Endothelial cell of umbilical vein (primary cell): ENCODE data around the gene TTC29. TPM values are rescaled to one million over a fixed set of nuclear protein-coding genes. Genes with fewer than 3 reads are reported as not detected.

Experiments used
- BruUV-seq: library from RNA; stranded (reverse); fragments of 400-500 nt; replicated peaks from 2 replicates; lab custom pipeline; 2021; lab: Mats Ljungman, UMichigan
- CTCF ChIA-PET: fragments of 300-600, 350-600 bp; sonication (Branson Sonifier 250); formaldehyde crosslinking; loops from one replicate; lab custom pipeline; 2021; ENCODE audit warnings: antibody characterized with exemption, inconsistent platforms; lab: Charles Lee
- POLR2A ChIA-PET: fragments of 300-600, 350-600 bp; sonication (Branson Sonifier 250); formaldehyde crosslinking; loops from one replicate; lab custom pipeline; 2021; ENCODE audit warnings: antibody characterized with exemption, inconsistent platforms; lab: Charles Lee
- DNase-seq: peaks from one replicate; pipeline ENCODE4 v3.0.0-alpha.2; 2011; ENCODE audit warnings: low read depth, low spot score
- FAIRE-seq: peaks from 2 replicates; lab custom pipeline; 2011; peaks lifted over from hg19 to GRCh38; lab: Jason Lieb, UNC
- H2AFZ ChIP-seq: 2 replicates; pipeline ENCODE4 v1.6.0; 2012; ENCODE audit warnings: low read depth, low read length, control low read depth, inconsistent platforms
- H3K27ac ChIP-seq: 2 replicates; pipeline ENCODE4 v1.5.1; 2011; ENCODE audit warnings: low read depth, mild to moderate bottlenecking, control low read depth, low read length, moderate library complexity; ENCODE audit not compliant: insufficient read depth
- H3K27me3 ChIP-seq, 2 experiments: 2 replicates each; pipeline versions ENCODE4 v1.6.0 to v1.6.1; 2011; ENCODE audit warnings: low read length in 2 of 2, mixed read lengths in 1 of 2; ENCODE audit not compliant: control insufficient read depth in 2 of 2, insufficient read depth in 2 of 2
- H3K36me3 ChIP-seq, 2 experiments: 2 replicates in 1 of 2; 3 replicates in 1 of 2; pipeline ENCODE4 v1.5.1; 2011; ENCODE audit warnings: low read length in 2 of 2, mild to moderate bottlenecking in 1 of 2, moderate library complexity in 1 of 2; ENCODE audit not compliant: control insufficient read depth in 2 of 2, insufficient read depth in 2 of 2; ENCODE audit errors: extremely low read depth in 1 of 2
- H3K4me1 ChIP-seq: 3 replicates; pipeline ENCODE4 v1.5.1; 2011; ENCODE audit warnings: mild to moderate bottlenecking, low read length; ENCODE audit not compliant: control insufficient read depth, insufficient read depth; ENCODE audit errors: extremely low read depth
- H3K4me2 ChIP-seq: 2 replicates; pipeline ENCODE4 v1.6.1; 2011; ENCODE audit warnings: low read length, control low read depth, mixed read lengths; ENCODE audit not compliant: insufficient read depth
- H3K4me3 ChIP-seq, 3 experiments: fragments of 200-600 bp in 1 of 3; sonication (generic), shearing (Covaris generic) in 1 of 3; replicated peaks in 1 of 3; 2 replicates each; pipeline ENCODE4 v1.5.1; 2011 to 2016; ENCODE audit warnings: control low read depth in 3 of 3, low read length in 3 of 3, mild to moderate bottlenecking in 2 of 3, inconsistent platforms in 1 of 3, low read depth in 1 of 3, moderate library complexity in 1 of 3; ENCODE audit not compliant: insufficient read depth in 1 of 3
- H3K79me2 ChIP-seq: 2 replicates; pipeline ENCODE4 v1.6.0; 2012; ENCODE audit warnings: low read length, inconsistent platforms; ENCODE audit not compliant: control insufficient read depth, insufficient read depth
- H3K9ac ChIP-seq: replicated peaks from 2 replicates; pipeline ENCODE3; 2011; ENCODE audit warnings: low read length, control low read depth; ENCODE audit not compliant: insufficient read depth; ENCODE audit errors: extremely low read depth
- H3K9me1 ChIP-seq: replicated peaks from 3 replicates; pipeline ENCODE4 v1.6.0; 2011; ENCODE audit warnings: mild to moderate bottlenecking, low read length; ENCODE audit not compliant: control insufficient read depth, insufficient read depth; ENCODE audit errors: extremely low read depth
- H3K9me3 ChIP-seq: replicated peaks from 2 replicates; pipeline ENCODE4 v1.5.1; 2012; ENCODE audit warnings: low read length, inconsistent platforms; ENCODE audit not compliant: control insufficient read depth, insufficient read depth
- H4K20me1 ChIP-seq: replicated peaks from 2 replicates; pipeline ENCODE3; 2011; ENCODE audit warnings: mild to moderate bottlenecking, low read length; ENCODE audit not compliant: control insufficient read depth, insufficient read depth; ENCODE audit errors: extremely low read depth
- EZH2 ChIP-seq: IDR thresholded peaks from 2 replicates; pipeline ENCODE4 v1.6.1; 2012; ENCODE audit warnings: borderline replicate concordance, low read depth, mild to moderate bottlenecking, moderate library complexity, low read length, inconsistent platforms; ENCODE audit not compliant: severe bottlenecking
- FOS ChIP-seq: IDR thresholded peaks from 2 replicates; pipeline ENCODE4 v1.6.1; 2011; ENCODE audit warnings: mild to moderate bottlenecking, low read length, moderate library complexity, borderline replicate concordance; ENCODE audit not compliant: insufficient read depth
- GATA2 ChIP-seq: IDR thresholded peaks from 2 replicates; pipeline ENCODE4 v1.7.0; 2011; ENCODE audit warnings: low read depth, mild to moderate bottlenecking, moderate library complexity, mixed read lengths, low read length; ENCODE audit not compliant: insufficient read length, insufficient read depth
- JUN ChIP-seq: IDR thresholded peaks from 2 replicates; pipeline ENCODE4 v1.6.1; 2011; ENCODE audit warnings: borderline replicate concordance, low read depth; ENCODE audit not compliant: insufficient read length, insufficient read depth
- MYC ChIP-seq: IDR thresholded peaks from one replicate; pipeline ENCODE4 v1.6.1; 2011; ENCODE audit warnings: mild to moderate bottlenecking, low read depth, low read length
- POLR2A ChIP-seq: IDR thresholded peaks from 2 replicates; pipeline ENCODE4 v1.6.1; 2012; ENCODE audit warnings: low read depth, mild to moderate bottlenecking, control low read depth, low read length
- POLR2AphosphoS5 ChIP-seq: IDR thresholded peaks from 2 replicates; pipeline ENCODE4 v1.6.1; 2012; ENCODE audit warnings: low read depth, mild to moderate bottlenecking, control low read depth, low read length, moderate library complexity; ENCODE audit not compliant: insufficient read depth
- dilution Hi-C: fragments of 300-500 bp; cut with MboI; formaldehyde crosslinking; loops from one replicate; pipeline ENCODE4 v1.15.0; 2019; ENCODE audit warnings: low sequenced_read_pairs; ENCODE audit not compliant: extremely low pct_ligation_motif_present
- intact Hi-C: fragments of 100-400 bp; cut with micrococcal nuclease; formaldehyde crosslinking; loops from one replicate; pipeline ENCODE4 v1.10.0; 2022
- polyA plus RNA-seq, 4 experiments: library from polyadenylated mRNA; depleted of rRNA in 3 of 4; stranded (reverse) in 3 of 4; unstranded in 1 of 4; fragments of >200 nt; gene quantifications; 2 replicates each; pipeline versions ENCODE4 v1.2.1 to v1.2.3, GENCODE V29; 2011 to 2012; ENCODE audit warnings: missing spikeins in 1 of 4
- total RNA-seq: library from RNA; stranded (reverse); gene quantifications from 2 replicates; pipeline ENCODE4 v1.2.3, GENCODE V29; 2021
- TF ChIP-seq, protein P1 (sequence below): IDR thresholded peaks from 2 replicates; pipeline ENCODE4 v1.6.1; 2011; ENCODE audit not compliant: insufficient read depth, insufficient read length
- TF ChIP-seq, protein P2 (sequence below), 2 donors: IDR thresholded peaks; 1 replicate in 1 of 2; 2 replicates in 1 of 2; pipeline ENCODE4 v1.5.1; 2011; ENCODE audit warnings: low read length in 2 of 2, mild to moderate bottlenecking in 2 of 2, moderate library complexity in 2 of 2, control low read depth in 1 of 2, inconsistent platforms in 1 of 2, low read depth in 1 of 2; ENCODE audit not compliant: insufficient read depth in 1 of 2; ENCODE audit errors: extremely low read depth in 1 of 2

TTC29 gene
- total and polyA plus RNA-seq, 2 donors (not counting 3 experiments of a cell fraction or from before 2014, with no cell fraction given) = not detected

DNA sequence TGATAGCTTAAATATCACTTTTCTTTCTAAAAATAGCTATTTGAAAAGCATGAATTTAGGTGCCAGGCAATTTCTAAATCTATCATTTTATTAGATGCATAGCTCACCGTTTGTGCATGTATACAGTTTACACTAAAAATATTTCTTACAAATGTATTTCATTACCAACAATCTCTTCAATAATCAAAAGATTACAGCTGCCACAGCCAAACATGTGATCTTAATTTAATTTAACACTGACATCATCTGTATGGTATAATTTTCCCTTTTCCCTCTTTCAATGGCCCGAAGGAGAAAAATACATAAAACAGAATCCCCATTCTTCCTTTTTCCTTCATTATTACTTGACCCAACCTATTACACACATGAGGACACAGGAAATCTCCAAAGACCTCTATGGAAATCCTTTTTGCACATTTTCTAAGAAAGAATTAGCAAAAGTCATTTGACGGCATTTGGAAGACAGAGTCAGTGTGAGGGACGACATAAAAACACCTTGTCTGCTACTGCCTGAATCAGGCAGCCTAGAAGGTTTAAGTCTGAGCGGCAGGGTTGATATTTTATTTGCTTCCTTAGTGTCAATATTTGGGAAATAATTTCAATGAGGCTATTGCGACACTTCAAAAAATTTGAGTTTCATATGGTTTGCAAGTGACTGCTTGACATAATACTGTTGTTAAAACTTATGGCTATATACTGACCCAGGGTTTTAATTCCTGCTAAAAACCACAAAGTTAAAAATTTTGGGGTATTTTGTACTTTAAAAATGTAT is 111.2 kb downstream of the TTC29 start:
- Histone ChIP-seq H3K36me3 (no peaks in the 10 kb centered on the region), H4K20me1 (no peaks in the 10 kb centered on the region), H2AFZ (no peak overlapping the region), H3K79me2 (no peaks in the 10 kb centered on the region), H3K9me1 (no peaks in the 10 kb centered on the region), H3K4me3 (no peak overlapping the region), H3K27me3 (no peaks in the 10 kb centered on the region), H3K27ac (no peak overlapping the region), H3K9me3 (no peaks in the 10 kb centered on the region), H3K9ac (no peak overlapping the region), H3K4me1 (no peaks in the 10 kb centered on the region), H3K4me2 (no peak overlapping the region)
- no TSS peak for BruUV-seq
- no peak for TF ChIP-seq GATA2
- no peak for TF ChIP-seq MYC
- no peak for TF ChIP-seq EZH2
- TF ChIP-seq, protein P1, sequence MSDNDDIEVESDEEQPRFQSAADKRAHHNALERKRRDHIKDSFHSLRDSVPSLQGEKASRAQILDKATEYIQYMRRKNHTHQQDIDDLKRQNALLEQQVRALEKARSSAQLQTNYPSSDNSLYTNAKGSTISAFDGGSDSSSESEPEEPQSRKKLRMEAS = no peak
- no peak for TF ChIP-seq FOS
- TF ChIP-seq JUN = no peak
- TF ChIP-seq, protein P2, sequence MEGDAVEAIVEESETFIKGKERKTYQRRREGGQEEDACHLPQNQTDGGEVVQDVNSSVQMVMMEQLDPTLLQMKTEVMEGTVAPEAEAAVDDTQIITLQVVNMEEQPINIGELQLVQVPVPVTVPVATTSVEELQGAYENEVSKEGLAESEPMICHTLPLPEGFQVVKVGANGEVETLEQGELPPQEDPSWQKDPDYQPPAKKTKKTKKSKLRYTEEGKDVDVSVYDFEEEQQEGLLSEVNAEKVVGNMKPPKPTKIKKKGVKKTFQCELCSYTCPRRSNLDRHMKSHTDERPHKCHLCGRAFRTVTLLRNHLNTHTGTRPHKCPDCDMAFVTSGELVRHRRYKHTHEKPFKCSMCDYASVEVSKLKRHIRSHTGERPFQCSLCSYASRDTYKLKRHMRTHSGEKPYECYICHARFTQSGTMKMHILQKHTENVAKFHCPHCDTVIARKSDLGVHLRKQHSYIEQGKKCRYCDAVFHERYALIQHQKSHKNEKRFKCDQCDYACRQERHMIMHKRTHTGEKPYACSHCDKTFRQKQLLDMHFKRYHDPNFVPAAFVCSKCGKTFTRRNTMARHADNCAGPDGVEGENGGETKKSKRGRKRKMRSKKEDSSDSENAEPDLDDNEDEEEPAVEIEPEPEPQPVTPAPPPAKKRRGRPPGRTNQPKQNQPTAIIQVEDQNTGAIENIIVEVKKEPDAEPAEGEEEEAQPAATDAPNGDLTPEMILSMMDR (IDR thresholded peaks at IDR 0.05; ENCODE audit: extremely low read depth in 1 of 2, insufficient read depth in 1 of 2, low read depth in 1 of 2, low read length in 2 of 2) = no peak
- TF ChIP-seq POLR2A = no peak
- TF ChIP-seq POLR2AphosphoS5 = no peak
- POLR2A ChIA-PET = no interaction called here
- intact Hi-C loops (no loop called here), dilution Hi-C loops (no loop called here)
- FAIRE-seq (no peak), DNase-seq (no peak)
- CTCF ChIA-PET = no interaction called here
